ENCODE measurements around the gene POU5F1.

Gene POU5F1

DNA sequence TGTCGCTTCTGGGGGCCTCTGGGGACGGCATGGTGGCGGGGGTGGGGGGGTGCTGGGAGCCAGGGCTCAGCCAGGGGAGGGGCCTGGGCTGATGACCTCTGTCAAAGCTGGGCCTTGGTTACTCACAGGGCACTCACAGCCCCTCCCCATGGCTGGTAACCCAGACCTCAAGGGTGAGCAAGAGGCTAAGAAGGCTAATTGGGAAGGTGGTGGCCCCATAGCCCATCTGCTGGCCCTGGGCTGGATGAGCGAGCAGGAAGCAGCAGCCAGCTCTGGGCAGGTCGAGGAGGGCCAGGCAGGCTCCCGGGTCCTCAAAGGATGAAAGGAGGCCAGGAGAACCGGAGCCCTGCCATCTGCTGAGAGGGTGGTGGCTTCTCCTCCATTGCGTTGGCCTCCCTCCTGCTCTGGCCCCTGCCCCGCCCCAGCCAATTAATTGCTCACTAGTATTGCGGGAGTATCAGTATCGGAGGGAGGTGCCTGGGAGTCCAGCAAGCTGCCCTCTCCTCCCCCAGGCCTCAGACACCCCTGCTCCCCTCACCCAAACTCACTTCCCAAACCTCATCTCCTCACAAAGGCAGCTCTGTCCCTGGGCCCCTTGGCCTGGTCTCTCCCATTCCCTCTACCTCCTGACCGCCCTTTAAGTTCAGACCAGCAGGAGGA lies 49.2 kb downstream of the POU5F1 start:
- DNase-seq (ENCODE audit: low read depth): no peak
- TF ChIP-seq MYC (IDR thresholded peaks at IDR 0.05; ENCODE audit: low read depth, low read length) (no peak), POLR2A (IDR thresholded peaks at IDR 0.05; ENCODE audit: extremely low read depth, insufficient read length) (no peak)
- TF ChIP-seq, protein P1, sequence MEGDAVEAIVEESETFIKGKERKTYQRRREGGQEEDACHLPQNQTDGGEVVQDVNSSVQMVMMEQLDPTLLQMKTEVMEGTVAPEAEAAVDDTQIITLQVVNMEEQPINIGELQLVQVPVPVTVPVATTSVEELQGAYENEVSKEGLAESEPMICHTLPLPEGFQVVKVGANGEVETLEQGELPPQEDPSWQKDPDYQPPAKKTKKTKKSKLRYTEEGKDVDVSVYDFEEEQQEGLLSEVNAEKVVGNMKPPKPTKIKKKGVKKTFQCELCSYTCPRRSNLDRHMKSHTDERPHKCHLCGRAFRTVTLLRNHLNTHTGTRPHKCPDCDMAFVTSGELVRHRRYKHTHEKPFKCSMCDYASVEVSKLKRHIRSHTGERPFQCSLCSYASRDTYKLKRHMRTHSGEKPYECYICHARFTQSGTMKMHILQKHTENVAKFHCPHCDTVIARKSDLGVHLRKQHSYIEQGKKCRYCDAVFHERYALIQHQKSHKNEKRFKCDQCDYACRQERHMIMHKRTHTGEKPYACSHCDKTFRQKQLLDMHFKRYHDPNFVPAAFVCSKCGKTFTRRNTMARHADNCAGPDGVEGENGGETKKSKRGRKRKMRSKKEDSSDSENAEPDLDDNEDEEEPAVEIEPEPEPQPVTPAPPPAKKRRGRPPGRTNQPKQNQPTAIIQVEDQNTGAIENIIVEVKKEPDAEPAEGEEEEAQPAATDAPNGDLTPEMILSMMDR (IDR thresholded peaks at IDR 0.05; ENCODE audit: low read depth, low read length): no peak
- TF ChIP-seq, protein P2, sequence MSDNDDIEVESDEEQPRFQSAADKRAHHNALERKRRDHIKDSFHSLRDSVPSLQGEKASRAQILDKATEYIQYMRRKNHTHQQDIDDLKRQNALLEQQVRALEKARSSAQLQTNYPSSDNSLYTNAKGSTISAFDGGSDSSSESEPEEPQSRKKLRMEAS (IDR thresholded peaks at IDR 0.05; ENCODE audit: low read depth, low read length): no peak
- H3K4me3 ChIP-seq (ENCODE audit: low read depth, low read length): no peak overlapping the region

DNA sequence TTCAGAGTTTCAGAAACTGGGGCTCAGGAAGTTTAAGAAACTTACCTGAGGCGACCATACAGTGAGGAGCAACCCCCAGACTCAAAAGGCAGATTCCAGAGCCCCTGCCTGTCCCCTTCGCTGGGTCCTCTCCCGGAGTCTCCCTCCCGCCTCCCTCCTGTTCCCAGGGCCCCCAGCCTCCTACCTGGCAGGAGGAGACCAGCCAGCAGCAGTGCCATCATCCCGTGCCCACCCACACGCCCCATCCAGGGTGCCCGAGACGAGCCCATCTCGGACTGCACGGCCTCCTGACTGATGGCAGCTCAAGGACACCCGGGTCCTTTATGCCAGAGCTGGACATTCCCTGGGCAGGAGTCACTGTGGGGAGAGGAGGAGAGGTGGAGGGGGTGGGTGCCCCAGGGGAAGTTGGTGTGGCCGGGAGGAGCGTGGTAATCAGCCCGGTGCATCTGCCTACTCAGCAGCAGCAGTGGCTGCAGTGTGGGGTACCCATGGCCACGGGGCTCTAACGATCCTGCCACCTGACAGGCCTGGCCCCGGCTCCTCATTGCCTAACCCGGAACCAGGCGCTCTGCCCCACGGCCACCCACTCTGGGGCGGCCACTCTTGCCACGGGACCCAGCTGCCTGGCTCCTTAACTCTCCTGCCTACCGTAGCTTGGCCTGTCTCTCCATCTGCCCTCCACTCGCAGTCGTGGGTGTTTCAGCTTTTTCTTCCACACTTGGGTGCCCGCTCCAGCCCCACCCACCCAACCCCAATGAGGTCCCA lies 50.1 kb downstream of the POU5F1 start, which contains the start of gene CDSN:
CDSN (minus strand) TSS at position 296 of the 765 bp plus-strand sequence; CDS start at position 269, 27 bp downstream.
- H3K4me3 ChIP-seq (ENCODE audit: low read depth, low read length): no peak within 1 kb of the TSS
- DNase-seq (ENCODE audit: low read depth): no peak

DNA sequence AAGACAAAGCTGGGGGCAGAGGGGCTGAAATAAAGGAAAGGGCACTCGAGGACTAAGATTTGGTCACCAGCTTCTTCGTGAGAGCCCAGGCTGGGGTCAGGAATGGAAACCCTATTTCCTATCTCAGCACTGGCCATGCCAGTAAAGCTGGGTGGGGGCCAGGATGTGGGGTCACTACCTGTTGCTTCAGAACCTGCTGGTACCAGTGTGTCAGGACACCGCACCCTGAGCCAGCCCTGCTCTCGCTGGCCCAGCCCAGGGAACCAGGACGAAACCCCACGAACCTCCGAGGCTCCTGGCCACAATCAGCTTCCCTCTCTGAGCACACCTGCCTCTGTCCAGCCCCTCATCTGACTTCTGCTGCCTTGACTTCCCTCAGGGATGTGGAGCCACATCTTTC lies 52.3 kb downstream of the POU5F1 start:
- TF ChIP-seq, protein P1 (IDR thresholded peaks at IDR 0.05; ENCODE audit: low read depth, low read length): no peak
- TF ChIP-seq MYC (IDR thresholded peaks at IDR 0.05; ENCODE audit: low read depth, low read length) (no peak), POLR2A (IDR thresholded peaks at IDR 0.05; ENCODE audit: extremely low read depth, insufficient read length) (no peak)
- TF ChIP-seq, protein P2 (IDR thresholded peaks at IDR 0.05; ENCODE audit: low read depth, low read length): no peak
- DNase-seq (ENCODE audit: low read depth): no peak
- no peak overlapping the region for H3K4me3 ChIP-seq (ENCODE audit: low read depth, low read length)

More for the DNA sequence above, 50.1 kb downstream of the POU5F1 start, which contains the start of gene CDSN:
- TF ChIP-seq MYC (IDR thresholded peaks at IDR 0.05; ENCODE audit: low read depth, low read length) (no peak), POLR2A (IDR thresholded peaks at IDR 0.05; ENCODE audit: extremely low read depth, insufficient read length) (no peak)
- TF ChIP-seq, protein P1 (IDR thresholded peaks at IDR 0.05; ENCODE audit: low read depth, low read length): no peak
- TF ChIP-seq, protein P2 (IDR thresholded peaks at IDR 0.05; ENCODE audit: low read depth, low read length): no peak

DNA sequence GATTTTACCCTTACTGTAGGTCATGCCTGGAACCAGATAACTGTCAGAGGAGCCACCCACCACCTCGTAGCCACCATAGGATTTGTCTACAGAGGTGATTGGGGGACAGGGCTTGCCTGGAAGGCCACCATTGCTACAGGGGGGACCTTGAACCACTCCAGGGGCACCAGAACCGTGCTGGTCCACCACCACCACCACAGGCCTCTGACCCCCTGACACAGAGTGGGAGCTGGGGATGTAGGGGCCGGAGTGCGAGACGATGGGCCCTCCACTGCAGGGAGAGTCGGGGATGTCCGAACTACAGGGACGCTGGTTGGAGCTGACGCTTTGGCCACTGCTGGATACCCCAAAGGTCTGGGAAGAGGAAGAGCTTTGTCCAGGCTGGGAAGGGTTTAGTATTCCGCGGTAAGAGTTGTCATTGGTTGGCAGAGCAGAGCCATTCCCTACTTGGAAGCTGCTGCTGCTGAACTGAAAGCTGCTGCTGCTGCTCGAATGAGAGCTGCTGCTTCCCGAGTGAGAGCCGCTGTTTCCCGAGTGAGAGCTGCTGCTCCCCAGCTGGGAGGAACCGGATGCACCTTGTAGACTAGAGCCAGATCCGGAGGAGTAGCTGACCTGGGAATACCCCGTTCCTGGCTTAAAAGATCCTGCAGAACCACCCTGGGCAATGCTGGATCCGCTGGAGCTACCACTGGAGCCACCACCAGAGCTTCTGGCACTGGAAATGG lies 53.7 kb downstream of the POU5F1 start:
- TF ChIP-seq, protein P2 (IDR thresholded peaks at IDR 0.05; ENCODE audit: low read depth, low read length): no peak
- TF ChIP-seq, protein P1 (IDR thresholded peaks at IDR 0.05; ENCODE audit: low read depth, low read length): no peak
- TF ChIP-seq POLR2A (IDR thresholded peaks at IDR 0.05; ENCODE audit: extremely low read depth, insufficient read length): no peak
- no peak for TF ChIP-seq MYC (IDR thresholded peaks at IDR 0.05; ENCODE audit: low read depth, low read length)
- DNase-seq (ENCODE audit: low read depth): no peak
- H3K4me3 ChIP-seq (ENCODE audit: low read depth, low read length): no peak overlapping the region

DNA sequence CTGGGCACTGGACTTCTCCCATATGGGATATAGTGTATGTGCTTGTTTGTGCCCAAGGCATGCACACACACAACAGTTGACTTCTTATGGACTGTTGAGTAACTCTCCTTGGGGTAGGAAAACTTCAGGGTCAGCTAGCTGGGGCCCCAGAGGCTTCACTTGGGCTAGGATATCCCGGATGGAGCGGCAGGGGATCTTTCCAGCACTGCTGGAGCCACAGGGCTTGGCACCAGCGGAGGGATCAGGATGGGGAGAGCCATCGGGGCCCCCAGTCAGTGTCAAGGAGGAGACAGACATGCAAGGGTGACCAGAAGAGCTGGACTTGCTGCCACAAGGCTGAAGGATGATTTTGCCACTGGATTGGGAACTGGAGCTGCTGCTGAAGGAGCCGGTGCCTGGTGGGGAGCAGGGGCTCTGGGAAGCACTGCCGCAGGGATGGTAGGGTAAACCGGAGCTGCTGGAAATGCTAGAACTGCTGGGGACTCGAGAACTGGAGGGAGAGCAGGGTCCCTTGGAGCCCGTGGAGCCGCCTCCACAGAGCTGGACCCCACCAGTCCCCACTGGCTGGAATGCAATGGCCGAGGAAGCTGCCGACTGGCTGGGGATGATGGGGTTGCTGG lies 54.4 kb downstream of the POU5F1 start:
- no peak for DNase-seq (ENCODE audit: low read depth)
- no peak overlapping the region for H3K4me3 ChIP-seq (ENCODE audit: low read depth, low read length)
- TF ChIP-seq, protein P2 (IDR thresholded peaks at IDR 0.05; ENCODE audit: low read depth, low read length): no peak

All from NB4 (cell line).